Measurements from ENCODE around the gene C10orf53.

The C10orf53 gene

GRCh38 chr10:49738616-49739360, 59.3 kb downstream of the C10orf53 start:
- no peak for DNase-seq

- no peak for DNase-seq
Observed at GRCh38 chr10:49739426-49739825, 60.0 kb downstream of the C10orf53 start.

- no peak for DNase-seq
Observed at GRCh38 chr10:49740346-49741107, 61.1 kb downstream of the C10orf53 start.

- DNase-seq, result no peak
Observed at GRCh38 chr10:49741108-49741995, 61.9 kb downstream of the C10orf53 start.

GRCh38 chr10:49742683-49743463, 63.4 kb downstream of the C10orf53 start:
- no peak for DNase-seq

GRCh38 chr10:49743464-49744075, 64.1 kb downstream of the C10orf53 start:
- no peak for DNase-seq

GRCh38 chr10:49744091-49744685, 64.7 kb downstream of the C10orf53 start:
- DNase-seq, result no peak

- DNase-seq, result no peak
Observed at GRCh38 chr10:49744924-49745605, 65.6 kb downstream of the C10orf53 start.

GRCh38 chr10:49745756-49746155, 66.3 kb downstream of the C10orf53 start:
- DNase-seq, result no peak

- no peak for DNase-seq
Observed at GRCh38 chr10:49746626-49747302, 67.3 kb downstream of the C10orf53 start.

Measured in NCI-H1092 treated with DMSO at 0.1 percent for 48 hours (cell line).